Esophagus muscularis mucosa (tissue), 4 donors: ENCODE data around the gene USP22.

Experiments used
- EP300 ChIP-seq: sonication (generic); formaldehyde crosslinking; IDR thresholded peaks from one replicate; pipeline ENCODE4 v1.6.1; 2017; ENCODE audit warnings: antibody characterized with exemption
- POLR2A ChIP-seq: fragments of 450-650 bp; IDR thresholded peaks from one replicate; pipeline ENCODE4 v1.6.1; 2017; ENCODE audit warnings: antibody characterized with exemption, moderate library complexity, mild to moderate bottlenecking, low read depth
- POLR2AphosphoS5 ChIP-seq, 2 donors: sonication (generic); formaldehyde crosslinking; IDR thresholded peaks; one replicate each; pipeline ENCODE4 v1.6.1; 2017; ENCODE audit warnings: antibody characterized with exemption in 2 of 2
- TF ChIP-seq, protein P1 (sequence below), 3 experiments: fragments of 200-600 bp in 2 of 3; fragments of 450-650 bp in 1 of 3; sonication (generic) in 2 of 3; IDR thresholded peaks; one replicate each; pipeline ENCODE4 v1.5.1; 2017 to 2019; ENCODE audit warnings: antibody characterized with exemption in 3 of 3, mild to moderate bottlenecking in 2 of 3, moderate library complexity in 1 of 3

DNA sequence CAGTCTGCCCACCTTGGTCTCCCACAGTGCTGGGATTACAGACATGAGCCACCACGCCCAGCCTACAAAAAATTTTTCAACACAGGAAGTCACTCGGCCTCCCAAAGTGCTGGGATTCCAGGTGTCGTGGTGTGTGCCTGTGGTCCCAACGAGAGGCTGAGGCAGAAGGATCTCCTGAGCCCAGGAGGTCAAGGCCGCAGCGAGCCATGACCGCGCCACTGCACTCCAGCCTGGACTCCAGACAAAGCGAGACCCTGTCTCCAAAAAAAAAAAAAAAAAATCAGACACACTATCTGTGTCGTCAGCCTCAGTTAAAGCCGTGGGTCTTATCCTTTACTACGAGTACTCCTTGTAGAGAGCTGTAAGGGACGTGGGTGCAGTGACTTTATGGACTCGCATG, 15.8 kb downstream of the USP22 start:
- TF ChIP-seq, protein P1, sequence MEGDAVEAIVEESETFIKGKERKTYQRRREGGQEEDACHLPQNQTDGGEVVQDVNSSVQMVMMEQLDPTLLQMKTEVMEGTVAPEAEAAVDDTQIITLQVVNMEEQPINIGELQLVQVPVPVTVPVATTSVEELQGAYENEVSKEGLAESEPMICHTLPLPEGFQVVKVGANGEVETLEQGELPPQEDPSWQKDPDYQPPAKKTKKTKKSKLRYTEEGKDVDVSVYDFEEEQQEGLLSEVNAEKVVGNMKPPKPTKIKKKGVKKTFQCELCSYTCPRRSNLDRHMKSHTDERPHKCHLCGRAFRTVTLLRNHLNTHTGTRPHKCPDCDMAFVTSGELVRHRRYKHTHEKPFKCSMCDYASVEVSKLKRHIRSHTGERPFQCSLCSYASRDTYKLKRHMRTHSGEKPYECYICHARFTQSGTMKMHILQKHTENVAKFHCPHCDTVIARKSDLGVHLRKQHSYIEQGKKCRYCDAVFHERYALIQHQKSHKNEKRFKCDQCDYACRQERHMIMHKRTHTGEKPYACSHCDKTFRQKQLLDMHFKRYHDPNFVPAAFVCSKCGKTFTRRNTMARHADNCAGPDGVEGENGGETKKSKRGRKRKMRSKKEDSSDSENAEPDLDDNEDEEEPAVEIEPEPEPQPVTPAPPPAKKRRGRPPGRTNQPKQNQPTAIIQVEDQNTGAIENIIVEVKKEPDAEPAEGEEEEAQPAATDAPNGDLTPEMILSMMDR (IDR thresholded peaks at IDR 0.05): no peak
- TF ChIP-seq POLR2AphosphoS5 (IDR thresholded peaks at IDR 0.05) (no peak), EP300 (no peak), POLR2A (no peak)
